Activated T-helper 17 cell treated with anti-CD3 and anti-CD28 coated beads, Interleukin-2, amount 50 U/mL, for 72 hours (primary cell): ENCODE measurements around the gene ACTN1. TPM values are rescaled to one million over a fixed set of nuclear protein-coding genes. Genes with fewer than 3 reads are reported as not detected.

Experiments used
- total RNA-seq, 2 donors: library from RNA; stranded (reverse); gene quantifications; one replicate each; pipeline ENCODE4 v1.2.3, GENCODE V29; 2022

The ACTN1 gene
- total RNA-seq, 2 donors from 2014 or later: 38.3 to 54.1 TPM

Other genes starting within 250 kb of the ACTN1 start
- 100 to 1,000 TPM in 1 of 2 donors, 10 to 100 TPM in 1; 57.7 to 146 TPM for gene ZFP36L1, start 186.2 kb downstream of the ACTN1 start, total RNA-seq
- gene DCAF5, start 173.8 kb upstream of the ACTN1 start, total RNA-seq: 10 to 100 TPM; 31.4 to 37.7 TPM
- gene EXD2, start 212.2 kb upstream of the ACTN1 start, total RNA-seq: 10 to 100 TPM in 1 of 2 donors, 1 to 10 TPM in 1; 9.2 to 11.8 TPM